DND-41 (cell line): Measurements from ENCODE around the gene UGDH.
"Not testable (repeated sequence)": the region's sequence is repeated elsewhere in the genome, so short reads cannot be mapped to it uniquely, and the experiment has no call there.

Experiments
- ATAC-seq: fragments of 200-7000 bp; cut with Tn5 transposase; 3 replicates; pipeline ENCODE4 v1.9.1; 2021; ENCODE audit warnings: low read depth; ENCODE audit not compliant: insufficient read depth
- DNase-seq: peaks from one replicate; pipeline ENCODE4 v3.0.0-alpha.2; 2020
- H2AFZ ChIP-seq: 2 replicates; pipeline ENCODE4 v1.6.0; 2012; ENCODE audit warnings: low read depth, low read length
- H3K27ac ChIP-seq: 2 replicates; pipeline ENCODE4 v1.5.1; 2012; ENCODE audit warnings: low read length, inconsistent platforms
- H3K27me3 ChIP-seq: fragments of 200-600 bp; sonication (generic); 2 replicates; pipeline ENCODE4 v1.6.0; 2012; ENCODE audit warnings: low read length, mild to moderate bottlenecking, inconsistent platforms; ENCODE audit not compliant: insufficient read depth, poor library complexity
- H3K36me3 ChIP-seq: 2 replicates; pipeline ENCODE4 v1.5.1; 2012; ENCODE audit warnings: low read length, inconsistent platforms; ENCODE audit not compliant: insufficient read depth
- H3K4me1 ChIP-seq: 2 replicates; pipeline ENCODE4 v1.5.1; 2012; ENCODE audit warnings: mild to moderate bottlenecking, low read length; ENCODE audit not compliant: insufficient read depth
- H3K4me2 ChIP-seq: 2 replicates; pipeline ENCODE4 v1.6.0; 2012; ENCODE audit warnings: mild to moderate bottlenecking, moderate library complexity, low read length, inconsistent platforms; ENCODE audit not compliant: insufficient read depth
- H3K4me3 ChIP-seq, 2 experiments: fragments of 200-600 bp in 1 of 2; shearing (Covaris generic) in 1 of 2; 2 replicates each; pipeline ENCODE4 v1.5.1; 2012 to 2016; ENCODE audit warnings: inconsistent platforms in 2 of 2, low read length in 2 of 2, mild to moderate bottlenecking in 2 of 2, low read depth in 1 of 2, moderate library complexity in 1 of 2
- H3K79me2 ChIP-seq: 2 replicates; pipeline ENCODE4 v1.6.0; 2012; ENCODE audit warnings: low read length, inconsistent platforms; ENCODE audit not compliant: insufficient read depth
- H3K9ac ChIP-seq: 2 replicates; pipeline ENCODE4 v1.6.0; 2012; ENCODE audit warnings: low read depth, mild to moderate bottlenecking, inconsistent platforms, low read length, moderate library complexity
- H3K9me3 ChIP-seq: 2 replicates; pipeline ENCODE4 v1.5.1; 2012; ENCODE audit warnings: low read length, moderate library complexity, mild to moderate bottlenecking, inconsistent platforms; ENCODE audit not compliant: insufficient read depth, severe bottlenecking
- H4K20me1 ChIP-seq: 2 replicates; pipeline ENCODE4 v1.6.0; 2012; ENCODE audit warnings: low read length; ENCODE audit not compliant: insufficient read depth
- EZH2 ChIP-seq: IDR thresholded peaks from 3 replicates; pipeline ENCODE4 v1.6.1; 2012; ENCODE audit warnings: borderline replicate concordance, low read depth, mild to moderate bottlenecking, moderate library complexity, low read length, inconsistent platforms; ENCODE audit not compliant: severe bottlenecking
- TF ChIP-seq, protein P1 (sequence below): IDR thresholded peaks from 2 replicates; pipeline ENCODE4 v1.5.1; 2012; ENCODE audit warnings: borderline replicate concordance, low read length, moderate library complexity, mild to moderate bottlenecking; ENCODE audit not compliant: poor library complexity, severe bottlenecking; ENCODE audit errors: extremely low read depth

UGDH gene

GRCh38 chr4:39516407-39516966, 10.8 kb downstream of the UGDH start:
- Histone ChIP-seq H4K20me1 (no peaks in the 10 kb centered on the region), H3K9me3 (no peaks in the 10 kb centered on the region), H3K79me2 (no peaks in the 10 kb centered on the region), H2AFZ (no peak overlapping the region), H3K27me3 (no peaks in the 10 kb centered on the region), H3K27ac (no peak overlapping the region), H3K36me3 (no peaks in the 10 kb centered on the region), H3K9ac (no peak overlapping the region), H3K4me2 (no peak overlapping the region), H3K4me3 (no peak overlapping the region), H3K4me1 (no peaks in the 10 kb centered on the region)
- TF ChIP-seq, protein P1, sequence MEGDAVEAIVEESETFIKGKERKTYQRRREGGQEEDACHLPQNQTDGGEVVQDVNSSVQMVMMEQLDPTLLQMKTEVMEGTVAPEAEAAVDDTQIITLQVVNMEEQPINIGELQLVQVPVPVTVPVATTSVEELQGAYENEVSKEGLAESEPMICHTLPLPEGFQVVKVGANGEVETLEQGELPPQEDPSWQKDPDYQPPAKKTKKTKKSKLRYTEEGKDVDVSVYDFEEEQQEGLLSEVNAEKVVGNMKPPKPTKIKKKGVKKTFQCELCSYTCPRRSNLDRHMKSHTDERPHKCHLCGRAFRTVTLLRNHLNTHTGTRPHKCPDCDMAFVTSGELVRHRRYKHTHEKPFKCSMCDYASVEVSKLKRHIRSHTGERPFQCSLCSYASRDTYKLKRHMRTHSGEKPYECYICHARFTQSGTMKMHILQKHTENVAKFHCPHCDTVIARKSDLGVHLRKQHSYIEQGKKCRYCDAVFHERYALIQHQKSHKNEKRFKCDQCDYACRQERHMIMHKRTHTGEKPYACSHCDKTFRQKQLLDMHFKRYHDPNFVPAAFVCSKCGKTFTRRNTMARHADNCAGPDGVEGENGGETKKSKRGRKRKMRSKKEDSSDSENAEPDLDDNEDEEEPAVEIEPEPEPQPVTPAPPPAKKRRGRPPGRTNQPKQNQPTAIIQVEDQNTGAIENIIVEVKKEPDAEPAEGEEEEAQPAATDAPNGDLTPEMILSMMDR: no peak
- TF ChIP-seq EZH2: no peak
- ATAC-seq: no peak
- DNase-seq: no peak

DNA sequence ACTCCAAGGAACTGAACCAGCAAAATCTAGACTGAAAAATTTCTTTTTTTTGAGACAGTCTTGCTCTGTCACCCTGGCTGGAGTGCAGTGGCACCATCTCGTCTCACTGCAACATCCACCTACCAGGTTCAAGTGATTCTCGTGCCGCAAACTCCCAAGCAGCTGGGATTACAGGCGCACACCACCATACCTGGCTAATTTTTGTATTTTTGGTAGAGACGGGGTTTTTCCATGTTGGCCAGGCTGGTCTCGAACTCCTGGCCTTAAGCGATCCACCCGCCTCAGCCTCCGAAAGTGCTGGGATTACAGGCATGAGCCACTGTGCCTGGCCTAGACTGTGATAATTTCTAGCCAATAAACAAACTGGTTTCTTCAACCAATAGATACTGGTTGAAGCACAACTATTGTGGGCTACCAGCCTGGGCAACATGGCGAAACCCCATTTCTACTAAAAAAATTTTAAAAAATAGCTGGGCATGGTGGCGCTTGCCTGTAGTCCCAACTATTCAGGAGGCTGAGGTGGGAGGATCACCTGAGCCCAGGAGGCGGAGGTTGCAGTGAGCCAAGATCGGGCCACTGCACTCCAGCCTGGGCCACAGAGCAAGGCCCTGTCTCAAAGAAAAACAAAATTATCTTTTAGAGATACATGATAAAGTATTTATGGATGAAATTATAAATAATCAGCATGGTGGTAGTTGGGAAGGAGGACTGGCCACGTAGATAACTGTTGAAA, 11.4 kb downstream of the UGDH start:
- not testable (repeated sequence) for H3K4me2 ChIP-seq, H3K36me3 ChIP-seq, ATAC-seq

DNA sequence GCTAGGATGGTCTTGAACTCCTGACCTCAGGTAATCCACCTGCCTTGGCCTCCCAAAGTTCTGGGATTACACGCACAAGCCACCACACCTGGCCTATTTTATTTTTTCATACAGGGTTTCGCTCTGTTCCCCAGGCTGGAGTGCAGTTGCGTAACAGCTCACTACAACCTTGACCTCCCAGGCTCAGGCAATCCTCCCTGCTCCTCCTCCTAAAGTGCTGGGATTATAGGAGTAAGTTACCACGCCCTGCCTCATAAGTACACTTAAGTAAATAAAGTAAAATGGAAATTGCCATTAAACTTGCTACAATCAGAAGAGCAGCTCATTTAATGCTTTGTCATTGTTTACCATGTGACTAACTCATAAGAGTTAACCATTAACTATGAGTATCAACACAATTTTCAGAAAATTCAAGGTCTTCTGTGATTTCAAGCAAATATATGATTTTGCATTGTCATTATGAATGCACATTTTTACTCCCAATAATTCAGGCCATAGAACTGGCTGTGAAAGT, 12.3 kb downstream of the UGDH start:
- Histone ChIP-seq H3K4me1 (no peaks in the 10 kb centered on the region), H3K27ac (no peak overlapping the region), H3K9me3 (no peaks in the 10 kb centered on the region), H3K4me2 (no peak overlapping the region), H4K20me1 (no peaks in the 10 kb centered on the region), H3K9ac (no peak overlapping the region), H3K4me3 (no peak overlapping the region), H3K79me2 (no peaks in the 10 kb centered on the region), H3K36me3 (no peaks in the 10 kb centered on the region), H3K27me3 (no peaks in the 10 kb centered on the region), H2AFZ (no peak overlapping the region)
- ATAC-seq: no peak
- TF ChIP-seq EZH2: no peak
- TF ChIP-seq, protein P1: no peak
- DNase-seq: no peak

More for the DNA sequence above, 11.4 kb downstream of the UGDH start:
- H3K9me3 ChIP-seq, H3K9ac ChIP-seq, H2AFZ ChIP-seq, H3K4me3 ChIP-seq, H3K79me2 ChIP-seq, H4K20me1 ChIP-seq, DNase-seq, H3K27me3 ChIP-seq, H3K27ac ChIP-seq, H3K4me1 ChIP-seq: not testable (repeated sequence)

- H2AFZ ChIP-seq, H3K4me3 ChIP-seq, H3K9me3 ChIP-seq, H3K4me1 ChIP-seq, H3K9ac ChIP-seq, DNase-seq, H3K79me2 ChIP-seq, H3K4me2 ChIP-seq, H3K36me3 ChIP-seq, H3K27me3 ChIP-seq, H3K27ac ChIP-seq, ATAC-seq, H4K20me1 ChIP-seq: not testable (repeated sequence)
Observed at GRCh38 chr4:39514266-39514665, 13.0 kb downstream of the UGDH start.
